ENCODE measurements around the gene ZNF254.
"Not testable (repeated sequence)": the region's sequence is repeated elsewhere in the genome, so short reads cannot be mapped to it uniquely, and the experiment has no call there.

The ZNF254 gene

GRCh38 chr19:24072720-24073119 is 14.3 kb upstream of the ZNF254 start:
- Histone ChIP-seq H3K36me3 (peaks cover 12 to 58% (median 19%) of the 10 kb centered on the region in 3 donors), H3K4me3 (no peak overlapping the region), H3K9me3 (no peaks in the 10 kb centered on the region), H3K27me3 (no peaks in the 10 kb centered on the region), H3K27ac (no peak overlapping the region), H3K4me1 (no peaks in the 10 kb centered on the region)
- no peak for DNase-seq
- intact Hi-C loops (cut with DNase I; ENCODE audit: low total_unique reads), result no loop called here
- no peak for TF ChIP-seq CTCF (IDR thresholded peaks at IDR 0.05)

- H3K36me3 ChIP-seq, result peaks cover 6 to 48% (median 19%) of the 10 kb centered on the region in 3 donors
- no peak for DNase-seq
Measured at GRCh38 chr19:24073807-24074206, 13.2 kb upstream of the ZNF254 start.

GRCh38 chr19:24074720-24075454 is 12.1 kb upstream of the ZNF254 start:
- Histone ChIP-seq H3K4me1 (no peaks in the 10 kb centered on the region), H3K27ac (no peak overlapping the region), H3K9me3 (no peaks in the 10 kb centered on the region), H3K36me3 (peaks cover 6 to 43% (median 19%) of the 10 kb centered on the region in 3 donors), H3K4me3 (no peak overlapping the region), H3K27me3 (no peaks in the 10 kb centered on the region)
- DNase-seq, result no peak
- TF ChIP-seq CTCF (IDR thresholded peaks at IDR 0.05), result no peak
- intact Hi-C loops (cut with DNase I; ENCODE audit: low total_unique reads), result no loop called here

More at GRCh38 chr19:24073807-24074206, 13.2 kb upstream of the ZNF254 start:
- TF ChIP-seq CTCF (IDR thresholded peaks at IDR 0.05), result no peak
- Histone ChIP-seq H3K4me1 (no peaks in the 10 kb centered on the region), H3K9me3 (no peaks in the 10 kb centered on the region), H3K27me3 (no peaks in the 10 kb centered on the region), H3K27ac (no peak overlapping the region), H3K4me3 (no peak overlapping the region)
- intact Hi-C loops (cut with DNase I; ENCODE audit: low total_unique reads), result no loop called here

GRCh38 chr19:24075530-24075929 is 11.5 kb upstream of the ZNF254 start:
- H3K36me3 ChIP-seq, result peaks cover 6 to 46% (median 19%) of the 10 kb centered on the region in 3 donors
- DNase-seq; H3K27ac ChIP-seq; H3K27me3 ChIP-seq; H3K9me3 ChIP-seq; H3K4me3 ChIP-seq; intact Hi-C loops (cut with DNase I; ENCODE audit: low total_unique reads); H3K4me1 ChIP-seq: not testable (repeated sequence)

- Histone ChIP-seq H3K9me3 (no peaks in the 10 kb centered on the region), H3K36me3 (peaks cover 0 to 28% (median 6%) of the 10 kb centered on the region in 3 donors), H3K27ac (no peak overlapping the region), H3K27me3 (no peaks in the 10 kb centered on the region), H3K4me3 (no peak overlapping the region), H3K4me1 (no peaks in the 10 kb centered on the region)
- intact Hi-C loops (cut with DNase I; ENCODE audit: low total_unique reads), result no loop called here
- no peak for TF ChIP-seq CTCF (IDR thresholded peaks at IDR 0.05)
- no peak for DNase-seq
Measured at GRCh38 chr19:24078680-24079079, 8.3 kb upstream of the ZNF254 start.

GRCh38 chr19:24081056-24081455 is 5.9 kb upstream of the ZNF254 start:
- no peaks in the 10 kb centered on the region for H3K9me3 ChIP-seq
- H3K27ac ChIP-seq, result no peak overlapping the region
- peaks cover 0 to 13% (median 0%) of the 10 kb centered on the region in 3 donors for H3K36me3 ChIP-seq
- DNase-seq, result no peak
- TF ChIP-seq CTCF (IDR thresholded peaks at IDR 0.05), result no peak
- intact Hi-C loops (cut with DNase I; ENCODE audit: low total_unique reads), result loop anchor here (10.0 kb wide), 1 partner anchor 686 kb away; the partner anchor contains the start of gene ZNF91
- no peaks in the 10 kb centered on the region for H3K27me3 ChIP-seq
- H3K4me3 ChIP-seq, result no peak overlapping the region
- no peaks in the 10 kb centered on the region for H3K4me1 ChIP-seq
